HL-60 (cell line): ENCODE data around the gene CACNA1S.

Experiments
- DNase-seq, 2 experiments: peaks; one replicate each; pipeline ENCODE4 v3.0.0-alpha.2; 2010 to 2020; ENCODE audit warnings: low read depth in 1 of 2, low spot score in 1 of 2
- H3K27ac ChIP-seq: fragments of 250-450 bp; sonication (Bioruptor Pico); replicated peaks from 2 replicates; pipeline ENCODE4 v1.5.1; 2020; ENCODE audit warnings: mild to moderate bottlenecking, moderate library complexity
- H3K27me3 ChIP-seq: fragments of 250-450 bp; sonication (Bioruptor Pico); 2 replicates; pipeline ENCODE4 v1.5.1; 2021; ENCODE audit warnings: mild to moderate bottlenecking, moderate library complexity; ENCODE audit not compliant: insufficient read depth, poor library complexity, severe bottlenecking
- H3K4me3 ChIP-seq: replicated peaks from 2 replicates; pipeline ENCODE4 v1.5.1; 2011; ENCODE audit warnings: mild to moderate bottlenecking, control low read depth, low read length; ENCODE audit not compliant: insufficient read depth
- CTCF ChIP-seq: IDR thresholded peaks from one replicate; pipeline ENCODE4 v1.5.1; 2011; ENCODE audit warnings: low read length, control low read depth, inconsistent platforms; ENCODE audit not compliant: insufficient read depth
- GABPA ChIP-seq: IDR thresholded peaks from 2 replicates; pipeline ENCODE4 v1.6.1; 2012; ENCODE audit warnings: low read depth
- POLR2AphosphoS5 ChIP-seq: IDR thresholded peaks from 2 replicates; pipeline ENCODE4 v1.6.1; 2012; ENCODE audit warnings: low read depth
- SPI1 ChIP-seq: IDR thresholded peaks from 2 replicates; pipeline ENCODE4 v1.6.1; 2012; ENCODE audit warnings: low read depth, mild to moderate bottlenecking, borderline replicate concordance
- TF ChIP-seq, protein P1 (sequence below): IDR thresholded peaks from 2 replicates; pipeline ENCODE4 v1.6.1; 2012; ENCODE audit warnings: low read depth; ENCODE audit not compliant: insufficient replicate concordance

The CACNA1S gene

DNA sequence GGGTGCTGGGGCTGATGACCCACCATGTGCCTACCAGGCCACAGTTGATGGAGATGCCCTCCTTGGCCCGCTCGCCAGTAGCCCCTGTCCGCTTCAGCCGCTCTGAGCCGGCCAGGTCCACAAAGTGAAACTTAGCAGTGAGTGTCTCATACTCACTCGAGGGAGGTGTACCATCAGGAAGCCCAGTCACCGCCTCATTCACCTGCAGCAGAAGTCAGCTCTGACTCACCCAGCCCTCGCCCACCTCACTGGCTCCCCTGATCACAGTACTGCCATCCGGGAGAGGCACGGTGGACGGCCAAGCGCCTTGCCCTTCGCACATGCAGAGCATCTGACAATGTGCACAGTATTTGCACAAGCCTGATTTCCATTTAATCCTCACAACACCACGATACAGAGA lies 107.5 kb downstream of the CACNA1S start:
- DNase-seq: no peak
- Histone ChIP-seq H3K27me3 (no peaks in the 10 kb centered on the region), H3K4me3 (no peak overlapping the region), H3K27ac (no peak overlapping the region)
- TF ChIP-seq GABPA (no peak), POLR2AphosphoS5 (no peak), CTCF (no peak), SPI1 (no peak)
- TF ChIP-seq, protein P1, sequence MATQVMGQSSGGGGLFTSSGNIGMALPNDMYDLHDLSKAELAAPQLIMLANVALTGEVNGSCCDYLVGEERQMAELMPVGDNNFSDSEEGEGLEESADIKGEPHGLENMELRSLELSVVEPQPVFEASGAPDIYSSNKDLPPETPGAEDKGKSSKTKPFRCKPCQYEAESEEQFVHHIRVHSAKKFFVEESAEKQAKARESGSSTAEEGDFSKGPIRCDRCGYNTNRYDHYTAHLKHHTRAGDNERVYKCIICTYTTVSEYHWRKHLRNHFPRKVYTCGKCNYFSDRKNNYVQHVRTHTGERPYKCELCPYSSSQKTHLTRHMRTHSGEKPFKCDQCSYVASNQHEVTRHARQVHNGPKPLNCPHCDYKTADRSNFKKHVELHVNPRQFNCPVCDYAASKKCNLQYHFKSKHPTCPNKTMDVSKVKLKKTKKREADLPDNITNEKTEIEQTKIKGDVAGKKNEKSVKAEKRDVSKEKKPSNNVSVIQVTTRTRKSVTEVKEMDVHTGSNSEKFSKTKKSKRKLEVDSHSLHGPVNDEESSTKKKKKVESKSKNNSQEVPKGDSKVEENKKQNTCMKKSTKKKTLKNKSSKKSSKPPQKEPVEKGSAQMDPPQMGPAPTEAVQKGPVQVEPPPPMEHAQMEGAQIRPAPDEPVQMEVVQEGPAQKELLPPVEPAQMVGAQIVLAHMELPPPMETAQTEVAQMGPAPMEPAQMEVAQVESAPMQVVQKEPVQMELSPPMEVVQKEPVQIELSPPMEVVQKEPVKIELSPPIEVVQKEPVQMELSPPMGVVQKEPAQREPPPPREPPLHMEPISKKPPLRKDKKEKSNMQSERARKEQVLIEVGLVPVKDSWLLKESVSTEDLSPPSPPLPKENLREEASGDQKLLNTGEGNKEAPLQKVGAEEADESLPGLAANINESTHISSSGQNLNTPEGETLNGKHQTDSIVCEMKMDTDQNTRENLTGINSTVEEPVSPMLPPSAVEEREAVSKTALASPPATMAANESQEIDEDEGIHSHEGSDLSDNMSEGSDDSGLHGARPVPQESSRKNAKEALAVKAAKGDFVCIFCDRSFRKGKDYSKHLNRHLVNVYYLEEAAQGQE: no peak

- H3K27ac ChIP-seq: no peak overlapping the region
- DNase-seq: no peak
- H3K27me3 ChIP-seq: no peaks in the 10 kb centered on the region
- H3K4me3 ChIP-seq: no peak overlapping the region
- TF ChIP-seq POLR2AphosphoS5 (no peak), CTCF (no peak), GABPA (no peak), SPI1 (no peak)
- TF ChIP-seq, protein P1: no peak
These were observed 108.1 kb downstream of the CACNA1S start for GRCh38 chr1:201004154-201004553.

DNA sequence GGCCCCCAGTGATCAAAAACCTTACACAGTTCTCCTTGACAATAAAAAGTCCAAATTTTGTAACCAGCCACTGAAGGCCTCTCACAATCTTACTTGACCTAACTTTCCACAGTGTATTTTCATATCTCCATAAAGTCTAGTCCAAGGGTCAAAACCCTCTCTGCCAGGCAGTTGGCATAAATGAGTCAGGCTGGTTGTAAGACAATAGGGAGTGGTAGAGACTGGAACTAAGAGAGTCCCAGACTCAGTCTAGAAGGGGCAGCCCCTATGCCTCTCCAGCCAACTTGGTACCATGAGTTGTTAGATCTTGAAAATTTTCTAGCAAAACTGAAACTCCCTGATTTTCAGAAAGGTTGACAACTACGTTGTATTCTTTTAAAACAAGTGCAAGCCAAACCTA lies 109.7 kb downstream of the CACNA1S start:
- H3K27ac ChIP-seq: no peak overlapping the region
- DNase-seq: no peak
- no peaks in the 10 kb centered on the region for H3K27me3 ChIP-seq
- no peak overlapping the region for H3K4me3 ChIP-seq
- no peak for TF ChIP-seq GABPA
- no peak for TF ChIP-seq POLR2AphosphoS5
- no peak for TF ChIP-seq CTCF
- TF ChIP-seq, protein P1: no peak
- TF ChIP-seq SPI1: no peak
